ENCODE data around the gene CDH5. TPM values are rescaled to one million over a fixed set of nuclear protein-coding genes. Genes with fewer than 3 reads are reported as not detected.

Gene CDH5
- total and polyA plus RNA-seq, 7 donors = 0.60 to 26.0 (median 12.6) TPM

DNA sequence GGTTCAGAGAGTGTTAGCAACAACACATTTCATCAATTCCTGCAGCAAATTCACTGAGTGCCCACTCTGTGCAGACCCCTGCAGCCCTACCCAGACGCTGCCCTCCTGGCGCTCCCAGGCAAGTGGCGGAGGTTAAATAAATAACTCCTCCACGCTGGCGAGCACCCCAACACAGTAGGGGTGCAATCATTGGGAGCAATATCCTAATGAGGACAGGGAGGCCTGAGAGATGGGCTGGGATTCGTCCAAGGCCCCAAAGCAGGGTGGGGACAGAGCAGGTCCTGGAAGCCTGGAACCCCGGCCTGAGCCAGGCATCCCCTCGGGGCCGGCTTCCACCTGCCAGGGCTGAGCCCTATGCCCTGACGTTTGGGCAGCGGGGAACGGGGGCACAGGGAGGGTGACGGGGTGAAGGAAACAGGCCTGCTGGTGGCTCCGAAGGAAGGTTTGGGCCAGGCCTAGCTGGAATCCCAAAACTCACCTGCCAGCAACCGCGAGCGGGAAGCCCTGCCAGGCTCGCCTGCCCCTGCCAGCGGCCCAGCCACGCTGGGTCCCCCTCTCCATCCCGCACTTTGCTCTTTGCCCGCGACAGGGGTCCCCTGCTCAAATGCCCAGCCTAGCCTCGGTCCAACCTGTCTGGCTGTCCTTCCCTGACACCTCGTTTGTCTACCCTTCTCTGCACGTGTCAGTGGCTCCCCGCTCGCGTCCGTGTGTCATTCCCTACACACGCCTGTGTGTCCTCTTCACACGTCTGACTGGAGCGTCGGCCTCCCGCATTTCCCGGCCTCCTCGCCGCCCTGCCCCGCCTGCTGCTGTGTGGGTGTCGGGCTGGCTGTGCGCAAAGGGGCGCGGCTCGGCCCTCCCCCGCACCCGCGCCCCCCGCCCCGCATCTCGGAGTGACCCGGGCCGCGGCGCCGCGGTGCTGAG is 59.9 kb downstream of the CDH5 start:
- Histone ChIP-seq H3K27me3 (peaks cover 26 to 68% (median 47%) of the 10 kb centered on the region in 3 donors), H3K4me3 (peak overlapping the region in 3 of 4 donors; percentile 17 to 41 (median 40)), H3K4me1 (peaks cover 0 to 21% (median 17%) of the 10 kb centered on the region in 4 donors), H3K36me3 (no peaks in the 10 kb centered on the region), H3K9me3 (no peaks in the 10 kb centered on the region), H3K27ac (no peak overlapping the region)
- 6 to 10% methylated on average over 56 of the region's 56 CpGs for WGBS, 2 donors
- intact Hi-C loops (cut with DNase I) = no loop called here
- peak; percentile 58 for DNase-seq
- TF ChIP-seq, protein P1, sequence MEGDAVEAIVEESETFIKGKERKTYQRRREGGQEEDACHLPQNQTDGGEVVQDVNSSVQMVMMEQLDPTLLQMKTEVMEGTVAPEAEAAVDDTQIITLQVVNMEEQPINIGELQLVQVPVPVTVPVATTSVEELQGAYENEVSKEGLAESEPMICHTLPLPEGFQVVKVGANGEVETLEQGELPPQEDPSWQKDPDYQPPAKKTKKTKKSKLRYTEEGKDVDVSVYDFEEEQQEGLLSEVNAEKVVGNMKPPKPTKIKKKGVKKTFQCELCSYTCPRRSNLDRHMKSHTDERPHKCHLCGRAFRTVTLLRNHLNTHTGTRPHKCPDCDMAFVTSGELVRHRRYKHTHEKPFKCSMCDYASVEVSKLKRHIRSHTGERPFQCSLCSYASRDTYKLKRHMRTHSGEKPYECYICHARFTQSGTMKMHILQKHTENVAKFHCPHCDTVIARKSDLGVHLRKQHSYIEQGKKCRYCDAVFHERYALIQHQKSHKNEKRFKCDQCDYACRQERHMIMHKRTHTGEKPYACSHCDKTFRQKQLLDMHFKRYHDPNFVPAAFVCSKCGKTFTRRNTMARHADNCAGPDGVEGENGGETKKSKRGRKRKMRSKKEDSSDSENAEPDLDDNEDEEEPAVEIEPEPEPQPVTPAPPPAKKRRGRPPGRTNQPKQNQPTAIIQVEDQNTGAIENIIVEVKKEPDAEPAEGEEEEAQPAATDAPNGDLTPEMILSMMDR (IDR thresholded peaks at IDR 0.05) = no peak
- TF ChIP-seq EP300 (IDR thresholded peaks at IDR 0.05) (no peak), POLR2A (IDR thresholded peaks at IDR 0.05) (no peak), POLR2AphosphoS5 (IDR thresholded peaks at IDR 0.05) (no peak)

DNA sequence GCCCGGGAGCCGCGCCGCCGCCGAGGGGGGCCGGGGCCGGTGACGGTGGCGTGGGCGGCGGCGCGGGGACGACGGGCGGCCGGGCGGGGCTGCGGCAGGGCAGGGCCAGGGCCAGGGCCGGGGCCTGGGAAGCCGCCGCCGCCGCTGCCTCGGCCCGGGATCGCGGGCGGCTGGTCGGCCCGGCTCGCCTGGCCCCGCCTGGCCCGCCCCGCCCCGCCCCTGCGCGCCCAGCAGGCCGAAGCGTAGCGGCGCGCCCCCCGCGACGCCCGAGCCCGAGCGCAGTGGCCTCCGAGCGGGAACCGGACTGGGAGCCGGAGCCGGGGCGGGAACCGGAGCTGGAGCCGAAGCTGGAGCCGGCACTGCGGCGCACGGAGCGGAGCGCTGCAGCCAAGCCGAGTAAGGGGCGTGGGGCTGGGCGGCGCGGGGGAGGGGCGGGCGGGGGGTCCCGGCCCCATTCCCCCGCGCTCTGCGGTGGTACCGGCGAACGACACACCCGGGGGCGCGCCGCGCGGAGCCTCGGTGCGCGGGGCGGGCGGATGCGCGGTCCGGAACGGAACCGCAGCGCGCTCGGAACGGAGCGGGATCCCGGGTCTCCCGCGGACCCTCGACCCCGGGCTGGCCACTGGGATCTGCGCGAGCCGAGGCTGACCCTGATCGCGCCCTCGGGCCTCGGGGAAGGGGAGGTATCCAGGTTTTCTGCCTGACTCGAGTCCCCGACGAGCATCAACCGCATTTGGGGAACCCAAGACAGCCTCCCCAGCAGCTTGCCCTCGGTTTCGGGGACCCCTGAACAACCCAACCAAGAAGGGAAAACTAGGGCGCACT is 60.8 kb downstream of the CDH5 start, which contains the start of gene BEAN1:
TSS of gene BEAN1 (plus strand) at position 260 of the 825 bp plus-strand sequence. CDS start 10,382 bp downstream, outside the sequence.
- intact Hi-C loops (cut with DNase I) = no loop called here
- TF ChIP-seq POLR2AphosphoS5 (IDR thresholded peaks at IDR 0.05) = no peak
- TF ChIP-seq, protein P1 (IDR thresholded peaks at IDR 0.05) = no peak
- peaks cover 26 to 68% (median 47%) of the 10 kb centered on the region in 3 donors for H3K27me3 ChIP-seq

DNA sequence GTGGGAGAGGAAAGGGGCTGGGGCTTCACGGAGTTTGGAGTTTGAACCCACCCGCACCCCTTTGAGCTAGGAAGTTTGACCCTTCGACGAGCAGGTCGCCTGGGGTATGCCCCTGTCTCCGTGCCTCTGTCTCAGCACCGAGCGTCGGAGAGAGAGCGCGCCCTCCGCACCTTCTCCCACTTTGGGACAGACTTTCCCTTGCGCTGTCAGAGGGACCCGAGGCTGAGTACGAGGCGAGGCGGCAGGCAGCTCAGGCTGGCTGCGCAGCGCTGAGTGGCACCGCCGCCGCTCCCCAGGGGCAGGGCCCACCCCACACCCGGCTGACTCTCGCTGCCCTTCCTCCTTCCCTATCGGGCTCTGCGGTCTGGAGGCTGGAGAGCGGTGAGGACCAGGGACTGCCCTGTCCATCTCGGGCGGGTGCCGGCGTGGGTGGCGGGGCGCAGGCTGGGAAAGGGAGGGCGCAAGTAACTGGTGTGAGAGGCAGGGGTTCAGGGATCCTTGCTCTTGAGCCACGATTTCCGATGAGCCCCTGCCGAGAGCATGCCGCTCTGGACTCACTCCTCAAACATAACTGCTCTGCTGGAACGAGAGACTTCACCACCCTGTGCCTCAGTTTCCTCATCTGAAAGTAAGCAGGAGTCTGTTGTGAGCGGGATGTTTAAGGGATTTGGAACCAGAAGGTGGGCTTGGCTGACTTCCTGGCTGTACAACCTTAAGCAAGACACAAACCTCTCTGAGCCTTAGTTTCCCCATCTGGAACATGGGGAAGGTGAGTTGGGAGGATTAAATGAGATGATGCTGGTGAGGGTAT is 61.6 kb downstream of the CDH5 start:
- TF ChIP-seq POLR2AphosphoS5 (IDR thresholded peaks at IDR 0.05) = no peak
- no peak for TF ChIP-seq POLR2A (IDR thresholded peaks at IDR 0.05)
- no peak for TF ChIP-seq EP300 (IDR thresholded peaks at IDR 0.05)
- TF ChIP-seq, protein P1 (IDR thresholded peaks at IDR 0.05) = no peak
- H3K9me3 ChIP-seq = no peaks in the 10 kb centered on the region
- no peaks in the 10 kb centered on the region for H3K36me3 ChIP-seq
- peak overlapping the region in 3 of 4 donors; percentile 38 to 57 (median 52) for H3K4me3 ChIP-seq
- H3K4me1 ChIP-seq = peaks cover 0 to 21% (median 17%) of the 10 kb centered on the region in 4 donors
- peaks cover 26 to 74% (median 47%) of the 10 kb centered on the region in 3 donors for H3K27me3 ChIP-seq
- 4 to 5% methylated on average over 40 of the region's 40 CpGs for WGBS, 2 donors
- no peak for DNase-seq
- intact Hi-C loops (cut with DNase I) = no loop called here
- H3K27ac ChIP-seq = no peak overlapping the region

More for the DNA sequence above, 60.8 kb downstream of the CDH5 start, which contains the start of gene BEAN1:
- H3K4me1 ChIP-seq = peaks cover 0 to 21% (median 17%) of the 10 kb centered on the region in 4 donors
- 1% methylated on average over 118 of the region's 118 CpGs for WGBS, 2 donors
- DNase-seq = peak; percentile 52
- no peaks in the 10 kb centered on the region for H3K36me3 ChIP-seq
- H3K9me3 ChIP-seq = no peaks in the 10 kb centered on the region
- no peak within 1 kb of the TSS for H3K27ac ChIP-seq
- H3K4me3 ChIP-seq = peak within 1 kb of the TSS in 3 of 4 donors; percentile 38 to 57 (median 52)

DNA sequence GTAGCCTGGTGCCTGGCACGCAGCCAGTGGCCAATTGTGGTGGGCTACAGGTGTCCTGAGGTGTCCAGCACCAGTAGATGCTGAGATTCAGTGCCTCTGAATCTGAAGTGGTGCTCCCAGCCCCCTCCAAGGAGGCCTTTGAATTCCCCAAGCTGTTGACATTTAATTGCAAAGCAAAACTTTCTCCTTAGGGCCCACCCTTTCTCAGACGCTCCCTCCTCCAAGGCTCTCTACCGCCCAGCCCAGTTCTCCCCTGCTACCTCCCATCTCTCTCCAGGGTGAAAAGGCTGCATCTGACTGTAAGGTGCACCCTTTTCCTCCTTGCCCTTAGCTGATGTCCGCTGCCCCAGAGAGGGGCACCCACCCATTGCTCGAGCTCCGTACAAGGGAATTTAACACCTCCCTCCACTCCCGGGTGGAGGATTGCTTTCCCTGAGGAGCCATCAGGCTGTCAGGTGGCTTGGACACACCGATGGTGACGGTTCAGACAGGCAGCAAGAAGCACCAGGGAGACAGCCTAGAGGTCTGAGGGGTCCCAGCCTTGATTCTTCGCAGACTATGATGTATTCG is 62.3 kb downstream of the CDH5 start:
- Histone ChIP-seq H3K36me3 (no peaks in the 10 kb centered on the region), H3K9me3 (no peaks in the 10 kb centered on the region), H3K27me3 (peaks cover 26 to 71% (median 47%) of the 10 kb centered on the region in 3 donors), H3K4me3 (no peak overlapping the region), H3K4me1 (peaks cover 0 to 21% (median 17%) of the 10 kb centered on the region in 4 donors), H3K27ac (no peak overlapping the region)
- TF ChIP-seq POLR2A (IDR thresholded peaks at IDR 0.05) = no peak
- no peak for TF ChIP-seq POLR2AphosphoS5 (IDR thresholded peaks at IDR 0.05)
- DNase-seq = no peak
- intact Hi-C loops (cut with DNase I) = no loop called here
- WGBS, 2 donors = 22 to 28% methylated on average over 11 of the region's 11 CpGs
